Stimulated activated CD4-positive, alpha-beta T cell treated with anti-CD3 and anti-CD28 coated beads, Interleukin-12 subunit alpha, Interleukin-12 subunit beta, amount 100 ng/mL, for 4 hours (primary cell): ENCODE results near the gene REPIN1.

ENCODE experiments used
- DNase-seq: peaks from one replicate; pipeline ENCODE4 v3.0.0-alpha.2; 2020

The REPIN1 gene

GRCh38 chr7:150409300-150410030 lies 40.8 kb downstream of the REPIN1 start:
- no peak for DNase-seq

- DNase-seq: no peak
Measured at GRCh38 chr7:150410131-150410530, 41.5 kb downstream of the REPIN1 start.

- DNase-seq: no peak
Measured at GRCh38 chr7:150410680-150411346, 42.2 kb downstream of the REPIN1 start.

GRCh38 chr7:150411606-150412005 lies 43.0 kb downstream of the REPIN1 start:
- no peak for DNase-seq

- DNase-seq: no peak
Measured at GRCh38 chr7:150412016-150412415, 43.4 kb downstream of the REPIN1 start.

GRCh38 chr7:150412518-150413488 lies 44.2 kb downstream of the REPIN1 start:
- DNase-seq: no peak

GRCh38 chr7:150413640-150414081 lies 45.0 kb downstream of the REPIN1 start:
- no peak for DNase-seq

- no peak for DNase-seq
Measured at GRCh38 chr7:150415161-150416153, 46.8 kb downstream of the REPIN1 start.

GRCh38 chr7:150417239-150417638 lies 48.6 kb downstream of the REPIN1 start:
- no peak for DNase-seq

GRCh38 chr7:150417863-150418262 lies 49.2 kb downstream of the REPIN1 start:
- DNase-seq: no peak

- DNase-seq: no peak
Measured at GRCh38 chr7:150420242-150420641, 51.6 kb downstream of the REPIN1 start.

GRCh38 chr7:150420987-150421674 lies 52.5 kb downstream of the REPIN1 start:
- DNase-seq: peak; percentile 82

- DNase-seq: no peak
Measured at GRCh38 chr7:150421831-150422230, 53.2 kb downstream of the REPIN1 start.
